Hepatocyte (in vitro differentiated cells): ENCODE data around the gene CAB39.

ENCODE experiments used
- CTCF ChIP-seq: fragments of 200-600 bp; sonication (generic); IDR thresholded peaks from 2 replicates; pipeline ENCODE4 v1.5.1; 2016; ENCODE audit warnings: antibody characterized with exemption, mild to moderate bottlenecking; ENCODE audit not compliant: poor library complexity
- EZH2 ChIP-seq: fragments of 200-600 bp; sonication (generic); IDR thresholded peaks from 2 replicates; pipeline ENCODE4 v1.6.1; 2016; ENCODE audit warnings: antibody characterized with exemption, mild to moderate bottlenecking, borderline replicate concordance
- EZH2phosphoT487 ChIP-seq: fragments of 200-600 bp; sonication (generic); IDR thresholded peaks from one replicate; pipeline ENCODE4 v1.6.1; 2018; ENCODE audit warnings: antibody characterized with exemption, mild to moderate bottlenecking, low read depth, moderate library complexity; ENCODE audit not compliant: unreplicated experiment, severe bottlenecking

DNA sequence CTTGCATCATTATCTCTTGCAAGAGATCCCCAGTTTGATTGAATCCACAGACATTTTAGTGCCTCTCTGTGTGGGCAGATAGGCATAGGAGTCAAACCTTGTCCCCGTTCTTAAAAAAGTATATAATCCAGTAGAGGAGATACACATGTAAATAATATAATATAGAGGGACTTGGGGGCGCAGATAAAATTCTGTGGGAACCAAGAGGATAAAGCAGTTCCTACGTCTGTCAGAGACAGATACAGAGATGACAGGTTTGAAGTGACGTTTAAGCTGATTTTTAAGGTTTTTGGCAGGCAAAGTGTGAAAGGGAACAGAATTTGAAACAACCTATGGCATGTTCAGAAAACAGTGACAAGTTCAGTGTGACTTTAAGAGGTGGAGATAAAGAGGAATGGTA, 63.1 kb downstream of the CAB39 start:
- TF ChIP-seq CTCF (no peak), EZH2 (no peak), EZH2phosphoT487 (no peak)
